Measurements from ENCODE around the gene HP1BP3. TPM values are rescaled to one million over a fixed set of nuclear protein-coding genes. Genes with fewer than 3 reads are reported as not detected.

HP1BP3 gene
- total RNA-seq, 1 experiment from 2014 or later = 207 TPM

DNA sequence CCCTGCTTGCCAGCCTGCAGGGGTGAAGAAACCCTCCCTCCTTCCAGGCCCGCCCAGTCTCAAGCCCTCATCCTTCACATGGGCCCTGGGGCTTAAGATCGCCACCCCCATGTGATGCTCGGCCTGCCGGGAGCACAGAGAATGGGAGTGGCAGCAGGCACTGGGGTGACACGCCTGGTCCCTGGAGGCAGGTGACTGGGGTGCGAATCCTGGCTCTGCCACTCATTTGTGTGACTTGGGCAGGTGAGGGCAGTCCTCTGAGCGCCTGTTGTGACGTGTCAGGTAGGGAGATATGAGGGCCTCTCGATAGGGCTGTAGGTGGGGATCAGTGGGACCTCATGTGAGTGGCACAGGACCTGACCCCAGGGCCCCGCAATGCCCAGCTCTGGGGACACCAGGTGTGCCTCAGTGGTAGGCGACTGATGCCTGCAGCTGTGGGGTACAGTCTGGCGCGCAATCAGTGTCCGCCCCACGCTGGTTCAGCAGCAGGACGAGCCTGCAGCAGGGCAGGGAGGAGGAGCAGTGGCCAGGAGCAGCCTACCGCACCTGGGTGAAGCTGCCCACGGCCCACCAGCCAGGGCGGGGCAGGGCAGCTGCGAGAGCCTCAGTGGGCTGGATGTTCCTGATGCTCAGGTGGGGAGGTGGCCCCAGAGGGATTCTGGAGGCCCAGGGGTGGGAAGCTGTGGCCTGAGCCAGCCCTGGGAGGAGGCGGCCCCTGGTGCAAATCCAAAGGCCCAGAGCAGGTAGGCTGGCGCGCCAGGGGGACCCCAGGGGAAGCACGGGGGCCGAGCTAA is 60.8 kb downstream of the HP1BP3 start:
- H3K79me2 ChIP-seq (ENCODE audit: insufficient read depth, low read length) = peaks cover 4% of the 10 kb centered on the region; the same call in 1 of the 2 replicates
- H3K9me3 ChIP-seq (ENCODE audit: control insufficient read depth in 1 of 2, insufficient read depth in 1 of 2, low read depth in 1 of 2, low read length in 2 of 2) = no peaks in the 10 kb centered on the region
- no peak overlapping the region for H2AFZ ChIP-seq (ENCODE audit: low read depth, low read length, poor library complexity, severe bottlenecking)
- ChIA-PET POLR2A (no interaction called here), RAD21 (ENCODE audit: low non-redundant PET in 1 of 2, low total read pairs in 2 of 2, uncharacterized antibody in 2 of 2, unreplicated experiment in 2 of 2) (no interaction called here), CTCF (interaction anchor here (1.1 kb wide), 1 partner anchor 29 kb away, joined by 3 read pairs; no protein-coding TSS in a partner anchor)
- H3K36me3 ChIP-seq (ENCODE audit: control insufficient read depth in 1 of 2, insufficient read depth in 2 of 2, low read length in 2 of 2) = no peaks in the 10 kb centered on the region
- intact Hi-C loops (cut with micrococcal nuclease) = no loop called here
- no peak overlapping the region for H3K9ac ChIP-seq (ENCODE audit: low read length)
- TF ChIP-seq ZFX (IDR thresholded peaks at IDR 0.05) (no peak), EZH2phosphoT487 (IDR thresholded peaks at IDR 0.05; ENCODE audit: borderline replicate concordance) (no peak), SP1 (IDR thresholded peaks at IDR 0.05; ENCODE audit: low read depth) (no peak), TCF7L2 (IDR thresholded peaks at IDR 0.05; ENCODE audit: borderline replicate concordance, extremely low read depth, insufficient read depth, insufficient read length) (no peak), POLR2A (IDR thresholded peaks at IDR 0.05; ENCODE audit: borderline replicate concordance, extremely low read depth, insufficient read depth, insufficient read length) (no peak)
- TF ChIP-seq, protein P1, sequence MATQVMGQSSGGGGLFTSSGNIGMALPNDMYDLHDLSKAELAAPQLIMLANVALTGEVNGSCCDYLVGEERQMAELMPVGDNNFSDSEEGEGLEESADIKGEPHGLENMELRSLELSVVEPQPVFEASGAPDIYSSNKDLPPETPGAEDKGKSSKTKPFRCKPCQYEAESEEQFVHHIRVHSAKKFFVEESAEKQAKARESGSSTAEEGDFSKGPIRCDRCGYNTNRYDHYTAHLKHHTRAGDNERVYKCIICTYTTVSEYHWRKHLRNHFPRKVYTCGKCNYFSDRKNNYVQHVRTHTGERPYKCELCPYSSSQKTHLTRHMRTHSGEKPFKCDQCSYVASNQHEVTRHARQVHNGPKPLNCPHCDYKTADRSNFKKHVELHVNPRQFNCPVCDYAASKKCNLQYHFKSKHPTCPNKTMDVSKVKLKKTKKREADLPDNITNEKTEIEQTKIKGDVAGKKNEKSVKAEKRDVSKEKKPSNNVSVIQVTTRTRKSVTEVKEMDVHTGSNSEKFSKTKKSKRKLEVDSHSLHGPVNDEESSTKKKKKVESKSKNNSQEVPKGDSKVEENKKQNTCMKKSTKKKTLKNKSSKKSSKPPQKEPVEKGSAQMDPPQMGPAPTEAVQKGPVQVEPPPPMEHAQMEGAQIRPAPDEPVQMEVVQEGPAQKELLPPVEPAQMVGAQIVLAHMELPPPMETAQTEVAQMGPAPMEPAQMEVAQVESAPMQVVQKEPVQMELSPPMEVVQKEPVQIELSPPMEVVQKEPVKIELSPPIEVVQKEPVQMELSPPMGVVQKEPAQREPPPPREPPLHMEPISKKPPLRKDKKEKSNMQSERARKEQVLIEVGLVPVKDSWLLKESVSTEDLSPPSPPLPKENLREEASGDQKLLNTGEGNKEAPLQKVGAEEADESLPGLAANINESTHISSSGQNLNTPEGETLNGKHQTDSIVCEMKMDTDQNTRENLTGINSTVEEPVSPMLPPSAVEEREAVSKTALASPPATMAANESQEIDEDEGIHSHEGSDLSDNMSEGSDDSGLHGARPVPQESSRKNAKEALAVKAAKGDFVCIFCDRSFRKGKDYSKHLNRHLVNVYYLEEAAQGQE (IDR thresholded peaks at IDR 0.05; ENCODE audit: low read depth) = no peak
- peaks cover 0 to 41% of the 10 kb centered on the region in 2 experiments; a peak in 3 of 4 replicates for H3K4me1 ChIP-seq (ENCODE audit: control insufficient read depth in 1 of 2, insufficient read depth in 2 of 2, low read length in 2 of 2)
- H3K4me3 ChIP-seq (replicated peaks in 1 of 2; ENCODE audit: low read depth in 1 of 2, low read length in 2 of 2) = no peak overlapping the region
- H3K9me2 ChIP-seq (ENCODE audit: insufficient read depth) = no peaks in the 10 kb centered on the region
- H3K4me2 ChIP-seq (ENCODE audit: low read length) = no peak overlapping the region
- no peaks in the 10 kb centered on the region for H4K20me1 ChIP-seq (ENCODE audit: insufficient read depth)
- no peak for DNase-seq (ENCODE audit: low read depth, low spot score)
- H3K27ac ChIP-seq (ENCODE audit: low read depth, low read length) = no peak overlapping the region
- H3K27me3 ChIP-seq (ENCODE audit: insufficient read depth, low read length) = no peaks in the 10 kb centered on the region
- BruUV-seq (replicated peaks) = no TSS peak
- ATAC-seq = no peak

All from HCT116 (cell line).